Hematopoietic multipotent progenitor cell treated with erythropoietin and hydrocortisone succinate and interleukin-3 and kit ligand, for 6 days (in vitro differentiated cells): ENCODE measurements around the gene PPM1B.
"Not testable (repeated sequence)": the region's sequence is repeated elsewhere in the genome, so short reads cannot be mapped to it uniquely, and the experiment has no call there.

Experiments used
- DNase-seq: peaks from one replicate; pipeline ENCODE4 v3.0.0-alpha.2; 2015

Gene PPM1B

DNA sequence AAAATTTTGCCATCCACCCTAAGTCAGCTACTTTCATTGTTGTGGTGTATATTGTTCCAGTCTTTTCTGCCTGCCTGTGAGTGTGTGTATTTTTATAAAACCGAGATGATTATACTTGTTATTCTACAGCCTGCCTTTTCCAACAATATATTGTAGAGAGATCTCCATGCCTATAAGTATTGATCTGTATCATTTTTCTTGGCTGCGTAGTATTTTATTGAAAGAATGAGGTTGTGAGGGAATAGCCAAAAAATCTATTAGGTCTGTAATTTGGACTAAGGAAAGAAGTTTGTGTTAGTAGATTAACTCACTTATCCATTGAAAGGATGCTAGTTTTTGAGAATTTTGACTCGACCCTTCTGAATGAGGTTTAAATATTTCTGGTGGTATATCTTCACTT, 34.9 kb downstream of the PPM1B start:
- DNase-seq: no peak

DNA sequence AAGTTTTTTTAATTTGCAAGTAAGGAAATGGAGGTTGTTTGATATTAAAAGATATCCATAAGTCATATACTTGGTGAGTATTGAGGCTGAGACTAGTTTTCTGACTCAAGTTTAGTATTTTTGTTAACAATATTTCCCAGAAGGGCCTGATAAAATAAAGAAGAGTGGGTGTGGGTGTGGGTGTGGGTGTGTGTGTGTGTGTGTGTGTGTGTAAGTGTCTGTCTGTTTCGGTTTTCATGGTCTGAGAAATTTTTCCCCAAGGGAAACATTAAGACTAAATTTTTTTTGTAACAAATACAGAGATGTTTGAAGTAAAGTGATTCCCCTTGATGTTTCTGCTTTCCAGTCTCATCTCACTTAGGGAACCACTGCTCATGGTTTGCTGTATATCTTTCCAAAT, 36.5 kb downstream of the PPM1B start:
- DNase-seq: peak; percentile 18

DNA sequence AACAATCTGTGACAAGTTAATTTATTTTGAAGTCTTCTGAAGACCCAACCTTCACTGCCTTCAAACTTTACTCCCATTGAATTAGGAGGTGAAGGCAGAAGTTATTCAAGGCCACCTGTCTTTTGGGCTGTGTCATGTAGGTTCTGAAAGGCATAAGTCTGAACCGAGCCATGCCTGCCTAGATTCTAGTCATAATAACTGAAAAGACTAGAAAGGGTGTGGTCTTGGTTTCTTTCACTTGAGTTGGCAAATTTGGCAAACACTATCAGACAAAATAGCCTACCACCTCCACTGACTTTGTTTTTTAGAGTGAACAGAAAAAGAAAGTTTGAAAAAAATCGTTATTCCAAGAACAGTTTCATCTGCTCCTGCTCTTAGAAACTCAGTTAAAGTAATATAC, 38.4 kb downstream of the PPM1B start:
- peak; percentile 62 for DNase-seq

DNA sequence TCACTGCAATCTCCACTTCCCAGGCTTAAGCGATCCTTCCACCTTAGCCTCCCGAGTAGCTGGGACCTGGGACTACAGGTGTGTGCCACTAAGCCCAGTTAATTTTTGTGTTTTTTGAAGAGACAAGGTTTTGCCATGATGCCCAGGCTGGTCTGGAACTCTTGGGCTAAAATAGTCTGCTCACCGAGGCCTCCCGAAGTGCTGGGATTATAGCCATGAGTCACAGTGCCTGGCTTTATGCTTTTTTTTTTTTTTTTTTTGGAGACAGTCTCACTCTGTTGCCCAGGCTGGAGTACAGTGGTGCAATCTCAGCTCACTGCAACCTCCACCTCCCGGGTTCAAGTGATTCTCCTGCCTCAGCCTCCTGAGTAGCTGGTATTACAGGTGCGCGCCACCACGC, 39.0 kb downstream of the PPM1B start:
- DNase-seq: not testable (repeated sequence)

DNA sequence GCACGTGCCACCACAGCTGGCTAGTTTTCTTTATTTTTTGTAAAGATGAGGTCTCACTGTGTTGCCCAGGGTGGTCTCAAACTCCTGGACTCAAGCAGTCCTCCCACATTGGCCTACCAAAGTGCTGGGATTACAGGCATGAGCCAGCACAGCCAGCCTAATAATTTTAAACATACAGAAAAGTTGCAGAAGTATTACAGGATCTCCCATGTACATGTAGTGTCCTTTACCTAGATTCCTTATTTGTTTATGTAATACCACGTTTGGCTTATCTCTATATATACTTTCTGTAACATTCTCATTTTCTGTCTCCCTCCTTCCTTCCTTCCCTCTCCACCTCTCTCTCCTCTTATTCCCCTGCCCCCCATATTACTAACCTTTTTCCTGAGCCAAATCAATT, 41.7 kb downstream of the PPM1B start:
- no peak for DNase-seq

DNA sequence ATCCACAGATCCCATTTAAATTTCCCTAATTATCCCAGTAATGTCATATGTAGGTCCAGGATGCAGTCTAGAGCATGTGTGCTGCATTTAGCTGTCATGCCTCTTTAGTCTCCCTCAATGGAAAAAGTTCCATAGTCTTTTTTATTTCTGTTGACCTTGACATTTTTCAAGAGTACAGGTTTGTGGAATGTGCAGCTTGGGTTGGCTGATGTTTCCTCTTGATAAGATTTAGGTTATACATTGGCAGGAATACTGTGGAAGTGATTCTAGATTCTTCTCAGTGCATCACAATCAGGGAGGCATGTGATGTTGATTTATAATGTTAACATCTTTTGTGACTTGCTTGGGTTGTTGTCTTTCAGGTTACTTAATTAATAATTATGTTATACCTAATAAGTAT, 42.5 kb downstream of the PPM1B start:
- DNase-seq: no peak

DNA sequence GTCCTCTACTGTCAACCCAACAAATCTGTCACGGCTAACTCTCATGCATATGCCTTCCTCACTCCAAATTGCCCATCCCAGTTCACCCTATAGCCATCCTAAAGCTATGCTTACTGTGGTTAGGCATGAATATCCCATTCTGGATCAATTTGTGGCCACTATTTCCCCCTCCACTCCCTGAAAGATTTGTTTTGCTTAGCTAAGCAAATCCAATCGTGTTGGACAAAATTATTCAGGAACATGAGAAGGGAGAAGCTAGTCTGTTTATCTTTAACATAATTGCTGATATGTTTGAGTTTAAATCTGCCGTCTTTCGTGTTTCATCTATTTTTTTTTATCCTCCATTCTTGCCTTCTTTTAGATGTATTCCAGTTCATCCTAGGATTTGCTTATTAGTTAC, 43.6 kb downstream of the PPM1B start:
- DNase-seq: no peak

DNA sequence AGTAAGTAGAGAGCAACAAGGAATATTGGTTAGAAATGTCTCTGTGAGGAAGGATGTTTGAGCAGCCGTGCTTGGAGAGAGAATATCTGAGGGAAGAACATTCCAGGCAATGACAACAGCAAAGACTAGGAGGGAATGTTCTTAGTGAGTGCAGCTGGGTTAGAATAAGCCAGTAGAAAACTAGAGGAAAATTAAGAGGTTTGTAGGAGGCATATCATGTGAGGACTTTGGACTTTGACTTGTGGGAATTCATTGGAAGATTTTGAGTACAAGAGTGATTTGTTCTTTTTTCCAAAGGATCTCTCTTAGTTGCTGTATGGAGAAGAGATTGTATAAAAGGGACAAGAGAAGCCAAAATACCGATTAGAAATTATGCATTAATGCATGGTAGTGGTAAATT, 47.2 kb downstream of the PPM1B start:
- DNase-seq: no peak

DNA sequence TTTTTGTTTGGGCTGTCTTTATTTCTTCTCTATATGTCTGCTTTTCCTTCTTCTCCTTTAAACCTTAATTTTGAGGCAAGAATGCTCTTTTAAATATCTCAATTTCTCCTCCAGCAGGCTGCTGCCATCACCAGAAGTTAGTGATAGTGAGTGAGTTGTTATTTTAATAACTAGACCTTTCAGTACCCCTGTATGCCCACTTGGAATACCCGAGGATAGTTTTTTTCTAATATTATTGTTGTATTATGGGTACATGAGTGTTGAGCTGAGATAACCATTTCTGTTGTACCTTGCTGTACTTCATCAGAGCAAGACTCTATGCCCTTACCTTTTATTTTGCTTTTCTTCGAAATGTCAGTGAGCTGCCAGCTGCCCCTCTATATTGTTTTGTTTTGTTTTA, 50.1 kb downstream of the PPM1B start:
- peak; percentile 7 for DNase-seq

DNA sequence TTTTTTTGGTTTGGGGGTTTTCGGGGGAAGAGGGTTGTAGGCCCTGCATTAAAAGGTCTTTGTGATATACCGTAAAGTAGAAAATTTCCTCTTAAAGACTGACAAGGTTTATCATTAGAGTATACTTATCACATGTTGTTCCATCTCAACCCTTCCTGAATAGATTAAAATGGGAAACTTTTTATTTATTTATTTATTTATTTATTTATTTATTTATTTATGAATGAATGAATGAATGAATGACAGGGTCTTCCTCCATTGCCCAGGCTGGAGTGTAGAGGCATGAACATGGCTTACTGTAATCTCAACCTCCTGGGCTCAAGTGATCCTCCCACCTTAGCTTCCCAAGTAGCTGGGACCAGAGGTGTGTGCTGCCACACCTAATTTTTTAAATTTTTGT, 58.1 kb downstream of the PPM1B start:
- no peak for DNase-seq

DNA sequence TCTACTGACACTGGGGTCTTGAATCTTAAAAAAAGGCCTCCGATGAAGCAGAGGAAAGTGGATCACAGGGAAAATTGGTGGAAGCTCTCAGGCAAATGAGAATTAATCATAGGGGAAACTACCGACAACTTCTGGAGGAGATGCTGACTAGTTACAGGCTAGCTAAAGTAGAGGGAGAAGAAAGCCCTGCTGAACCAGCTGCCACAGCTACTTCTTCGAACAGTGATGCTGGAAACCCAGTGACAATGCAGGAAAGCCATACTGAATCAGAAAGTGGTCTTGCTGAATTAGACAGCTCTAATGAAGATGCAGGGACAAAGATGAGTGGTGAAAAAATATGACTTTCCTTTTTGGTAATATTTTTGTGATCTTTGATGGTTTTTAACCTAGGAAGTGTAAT, 61.7 kb downstream of the PPM1B start:
- no peak for DNase-seq

DNA sequence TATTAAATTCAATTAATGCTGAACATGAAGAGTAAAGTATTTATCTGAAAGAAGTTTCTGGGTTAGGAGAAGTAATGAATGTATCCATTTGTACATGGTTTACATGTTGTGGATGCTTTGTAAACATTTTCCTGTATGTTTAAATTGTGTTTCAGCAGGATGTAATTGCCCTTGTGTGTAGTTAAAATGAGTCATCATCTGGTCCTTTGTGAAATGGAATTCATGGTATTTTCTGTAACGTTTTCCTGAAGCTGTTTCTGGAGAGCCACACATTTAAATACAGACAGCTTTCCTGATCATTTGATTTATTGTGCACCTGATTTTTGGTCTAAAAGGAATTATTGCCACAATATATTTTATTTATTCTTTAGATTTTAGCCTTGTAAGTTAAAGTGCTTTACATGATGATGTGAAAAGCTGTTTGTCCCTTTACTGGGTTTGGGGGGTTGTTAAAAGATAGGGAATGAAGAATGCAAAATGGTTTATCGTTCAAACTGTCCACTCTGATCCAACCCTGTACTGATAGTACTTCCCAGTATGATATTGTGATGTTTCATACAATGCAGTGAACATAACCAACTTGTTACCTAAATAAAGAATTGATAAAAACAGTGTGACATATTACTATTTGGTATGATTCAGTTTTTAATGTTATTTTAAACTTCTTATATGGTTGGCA, 64.9 kb downstream of the PPM1B start:
- DNase-seq: no peak

DNA sequence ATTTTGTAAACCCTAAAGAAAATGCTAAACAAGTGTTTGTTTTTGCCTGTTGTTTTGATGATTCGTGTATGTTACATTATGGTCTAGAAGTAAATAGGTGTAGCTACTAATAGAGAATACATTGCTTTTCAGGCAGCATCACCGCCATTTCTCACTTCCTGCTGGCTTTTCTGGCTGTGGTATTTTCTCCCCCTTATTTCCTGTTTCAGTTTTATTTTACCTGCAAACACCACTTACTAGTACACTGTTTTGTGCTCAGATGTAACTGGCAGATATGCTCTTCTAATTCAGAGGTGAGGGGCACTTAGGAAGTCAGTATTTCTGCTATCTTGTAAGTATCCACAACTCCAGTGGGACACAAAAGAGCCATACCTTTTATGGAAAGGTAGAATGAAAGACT, 68.5 kb downstream of the PPM1B start:
- no peak for DNase-seq

DNA sequence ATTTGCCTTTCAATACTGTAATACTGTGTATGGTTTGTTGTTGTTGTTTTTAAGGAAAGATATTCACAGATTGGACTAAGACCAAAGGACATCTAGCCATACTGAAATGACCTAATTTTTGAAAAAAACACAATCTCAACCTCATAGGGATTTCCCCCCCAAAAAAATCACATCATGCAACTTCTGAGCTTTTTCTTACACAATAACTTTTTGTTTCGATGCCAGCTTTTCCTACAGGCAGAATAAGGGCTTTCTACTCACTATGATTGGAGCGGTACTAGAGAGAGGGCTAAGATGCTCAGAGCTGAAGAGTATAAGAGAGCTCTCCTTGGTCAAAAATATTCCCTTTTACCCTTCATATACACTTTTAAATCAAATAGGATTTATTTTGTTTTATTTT, 74.2 kb downstream of the PPM1B start:
- DNase-seq: no peak

DNA sequence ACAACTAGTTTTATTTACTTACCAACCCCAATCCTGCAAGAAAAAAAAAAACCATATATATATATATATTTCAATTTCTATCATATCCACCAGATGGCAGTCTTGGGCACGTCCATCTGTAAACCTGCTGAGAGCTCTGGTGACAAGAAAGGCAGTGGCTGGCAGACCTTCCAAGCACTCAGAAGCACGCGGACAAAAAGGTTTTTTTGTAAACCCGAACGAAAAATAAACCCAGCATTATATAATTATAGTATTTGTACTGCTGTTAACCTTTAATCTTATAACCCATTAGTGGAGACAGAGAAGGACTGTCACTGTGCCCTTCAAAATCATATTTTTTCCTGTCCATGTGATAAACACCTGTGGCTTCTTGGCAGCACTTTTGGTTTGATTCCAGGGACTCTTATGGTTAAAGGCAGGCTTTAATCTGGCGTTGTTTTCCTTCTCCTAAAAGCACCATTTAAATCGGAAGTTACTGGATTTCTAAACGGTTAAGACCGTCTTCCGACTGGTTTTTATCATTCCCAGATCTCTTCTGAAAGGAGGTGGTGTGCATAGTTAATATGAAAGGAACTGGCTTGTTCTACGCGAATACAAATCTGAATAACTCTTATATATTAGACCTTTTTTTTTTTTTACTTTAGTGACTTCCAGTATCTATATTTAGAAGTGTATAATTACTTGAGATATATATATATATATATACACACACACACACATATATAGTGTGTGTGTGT, 75.6 kb downstream of the PPM1B start:
- DNase-seq: peak; percentile 93

DNA sequence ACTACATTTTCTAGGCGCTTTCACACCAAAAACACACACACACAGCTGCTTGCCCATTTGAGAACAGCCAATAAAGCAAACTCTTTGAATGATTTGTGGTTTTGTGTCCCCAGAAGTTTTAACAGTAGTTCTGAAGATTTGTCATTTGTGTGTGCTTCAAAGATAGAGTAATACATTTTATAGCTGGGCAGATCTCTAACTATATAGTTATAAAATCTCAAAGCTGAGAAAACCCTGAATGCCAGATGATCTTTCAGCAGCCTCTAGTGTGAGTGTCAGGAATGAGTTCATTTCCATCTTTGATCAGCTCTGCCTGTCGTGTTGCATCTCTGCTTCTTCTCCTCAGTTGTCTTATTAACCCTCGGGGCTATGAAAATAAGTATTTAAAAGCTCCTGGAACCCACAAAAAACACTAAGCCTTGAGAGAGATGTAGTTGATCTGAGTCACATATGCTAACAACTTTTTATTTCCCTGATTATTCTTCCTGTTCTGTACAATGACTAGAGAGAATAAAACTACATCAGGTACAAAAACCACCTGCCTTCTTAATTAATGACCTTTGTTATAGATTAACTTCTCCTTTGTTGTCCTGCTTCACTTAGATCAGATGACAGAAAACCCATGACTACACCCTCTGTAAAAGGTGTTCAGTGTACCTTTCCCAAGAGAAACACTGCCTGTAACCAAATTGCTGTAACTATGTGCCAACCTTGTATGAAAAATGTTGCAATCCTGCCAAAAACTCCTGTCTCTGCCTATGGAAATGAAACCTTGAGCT, 76.6 kb downstream of the PPM1B start:
- DNase-seq: no peak

DNA sequence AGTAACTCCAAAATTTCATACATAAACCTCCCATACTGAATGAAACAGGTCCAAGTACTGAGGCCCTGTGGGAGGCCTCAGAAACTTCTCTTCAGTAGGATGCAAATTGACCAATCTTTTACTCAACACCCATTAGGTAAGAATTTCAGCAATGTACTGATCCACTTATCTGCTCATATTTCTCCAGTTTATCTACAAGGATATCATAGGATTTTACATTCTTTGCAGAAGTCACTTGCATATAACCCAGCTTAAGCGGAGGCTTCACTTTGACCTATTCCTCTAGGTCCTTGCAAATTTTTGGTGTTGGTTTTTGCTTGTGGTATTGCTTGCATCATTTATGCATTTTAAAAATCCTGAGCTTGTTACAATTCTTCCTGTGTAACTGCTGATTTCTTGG, 77.8 kb downstream of the PPM1B start:
- DNase-seq: no peak

DNA sequence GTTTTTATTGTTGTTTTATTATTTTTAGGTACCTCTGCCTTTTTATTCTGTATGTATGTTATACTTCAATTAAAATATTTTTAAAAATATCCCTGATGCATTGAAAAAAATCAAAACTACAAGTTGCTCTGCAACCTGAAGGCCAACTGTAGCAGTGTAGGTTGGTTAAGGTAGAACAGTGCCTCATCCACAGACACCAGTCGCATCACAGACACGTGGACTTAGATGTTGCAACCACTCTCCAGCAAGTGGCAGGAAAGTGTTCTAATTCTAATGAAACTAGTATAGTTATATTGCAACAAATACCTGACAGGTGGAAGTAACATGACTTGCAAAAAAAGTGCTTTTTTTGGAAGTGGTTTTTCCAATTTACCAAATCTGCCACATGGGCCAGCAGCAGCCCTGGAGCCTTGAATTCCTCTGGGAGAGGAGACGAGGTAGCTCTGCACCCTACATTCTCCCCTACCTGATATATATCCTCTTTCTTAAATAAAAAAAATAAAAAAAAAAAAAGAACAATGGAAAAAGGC, 78.2 kb downstream of the PPM1B start:
- DNase-seq: no peak

DNA sequence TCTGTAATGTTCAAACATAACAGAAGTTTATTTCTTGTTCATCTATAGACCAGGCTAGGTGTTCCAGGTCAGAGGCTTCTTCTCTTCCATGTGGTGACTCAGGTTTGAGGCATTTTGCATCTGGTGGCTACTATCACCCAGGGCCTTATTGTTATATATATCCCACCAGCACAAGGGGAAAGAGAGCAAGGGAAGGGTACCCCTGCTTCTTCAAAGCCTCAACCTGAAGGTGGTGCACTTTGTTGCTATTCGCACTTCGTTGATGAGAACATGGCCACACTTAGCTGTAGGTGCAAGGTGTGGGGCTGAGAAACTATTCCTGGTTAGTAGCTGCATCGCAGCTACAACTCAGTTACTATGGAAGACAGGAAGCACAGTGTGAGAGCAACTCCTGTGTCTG, 79.2 kb downstream of the PPM1B start:
- DNase-seq: peak; percentile 26

DNA sequence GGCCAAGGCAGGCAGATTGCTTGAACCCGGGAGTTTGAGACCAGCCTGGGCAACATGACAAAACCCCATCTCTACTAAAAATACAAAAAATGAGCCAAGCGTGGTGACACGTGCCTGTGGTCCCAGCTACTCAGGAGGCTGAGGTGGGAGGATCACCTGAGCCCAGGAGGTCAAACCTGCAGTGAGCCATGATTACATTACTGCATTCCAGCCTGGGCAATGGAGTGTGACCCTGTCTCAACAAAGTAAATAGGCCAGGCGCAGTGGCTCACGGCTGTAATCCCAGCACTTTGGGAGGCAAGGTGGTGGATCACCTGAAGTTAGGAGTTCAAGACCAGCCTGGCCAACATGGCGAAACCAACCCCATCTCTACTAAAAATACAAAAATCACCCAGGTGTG, 80.6 kb downstream of the PPM1B start:
- not testable (repeated sequence) for DNase-seq

DNA sequence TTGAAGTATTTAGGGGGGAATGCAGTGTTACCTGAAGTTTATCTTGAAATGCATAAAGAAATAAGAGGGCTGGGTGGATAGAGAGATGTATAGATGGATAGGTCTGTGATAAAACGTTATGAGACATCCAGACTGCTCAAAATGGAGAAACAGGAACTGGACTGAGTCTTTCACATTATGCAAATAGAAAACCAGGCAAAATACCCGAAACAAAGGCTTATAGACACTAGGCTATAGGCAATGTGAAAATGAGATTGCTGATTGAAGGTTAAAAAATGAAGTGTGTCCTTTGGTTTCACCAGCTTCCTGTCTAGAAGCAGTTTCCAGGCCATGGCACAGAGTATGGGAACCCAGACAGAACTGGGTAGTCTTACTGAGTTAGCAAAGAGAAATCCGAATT, 81.7 kb downstream of the PPM1B start:
- DNase-seq: no peak

DNA sequence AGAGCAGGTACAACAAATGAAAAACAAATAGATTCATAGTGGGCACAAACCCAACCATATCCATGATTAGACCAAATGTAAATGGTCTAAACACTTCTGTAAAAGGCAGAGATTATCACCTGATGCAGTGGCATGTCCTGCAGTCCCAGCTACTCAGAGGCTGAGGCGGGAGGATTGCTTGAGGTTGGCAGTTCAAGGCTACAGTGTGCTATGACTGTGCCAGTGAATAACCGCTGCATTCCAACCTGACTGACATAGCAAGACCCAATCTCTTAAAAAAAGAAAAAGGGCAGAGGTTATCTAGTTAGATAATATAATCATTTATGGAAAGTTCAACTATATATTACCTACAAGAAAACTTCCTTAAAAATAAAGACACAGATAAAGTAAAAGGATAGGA, 85.3 kb downstream of the PPM1B start:
- DNase-seq: no peak

DNA sequence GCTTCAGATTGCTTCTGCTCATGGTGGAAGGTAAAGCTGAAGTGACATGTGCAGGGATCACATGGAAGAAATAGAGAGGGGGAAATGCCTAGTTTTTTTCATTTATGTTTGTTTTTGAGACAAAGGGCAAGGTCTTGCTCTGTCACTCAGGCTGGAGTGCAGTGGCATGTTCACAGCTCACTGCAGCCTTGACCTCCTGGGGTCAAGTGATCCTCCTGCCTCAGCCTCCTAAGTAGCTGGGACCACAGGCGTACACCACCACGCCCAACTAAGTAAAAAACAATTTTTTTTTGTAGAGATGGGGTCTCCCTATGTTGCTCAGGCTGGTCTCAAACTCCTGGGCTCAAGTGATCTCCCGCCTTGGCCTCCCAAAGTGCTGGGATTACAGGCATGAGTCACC, 87.0 kb downstream of the PPM1B start:
- not testable (repeated sequence) for DNase-seq

DNA sequence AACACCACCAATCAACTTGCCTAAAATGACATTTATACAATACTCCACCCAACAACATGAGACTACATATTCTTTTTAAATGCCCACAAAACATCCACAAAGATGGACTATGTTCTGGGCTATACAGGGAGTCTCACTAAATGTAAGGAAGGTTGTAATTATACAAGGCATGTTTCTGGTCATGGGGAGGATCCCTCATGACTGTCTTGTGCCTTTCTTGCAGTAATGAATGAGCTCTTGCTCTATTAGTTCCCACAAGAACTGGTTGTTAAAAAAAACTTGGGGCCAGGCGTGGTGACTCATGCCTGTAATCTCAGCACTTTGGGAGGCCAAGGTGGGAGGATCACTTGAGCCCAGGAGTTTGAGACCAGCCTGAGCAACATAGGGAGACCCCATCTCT, 89.1 kb downstream of the PPM1B start:
- DNase-seq: not testable (repeated sequence)
